ENCODE measurements around the gene RNH1. TPM values are rescaled to one million over a fixed set of nuclear protein-coding genes. Genes with fewer than 3 reads are reported as not detected.

The RNH1 gene
- total RNA-seq, 2 experiments from 2014 or later: 90.6 to 99.5 TPM

DNA sequence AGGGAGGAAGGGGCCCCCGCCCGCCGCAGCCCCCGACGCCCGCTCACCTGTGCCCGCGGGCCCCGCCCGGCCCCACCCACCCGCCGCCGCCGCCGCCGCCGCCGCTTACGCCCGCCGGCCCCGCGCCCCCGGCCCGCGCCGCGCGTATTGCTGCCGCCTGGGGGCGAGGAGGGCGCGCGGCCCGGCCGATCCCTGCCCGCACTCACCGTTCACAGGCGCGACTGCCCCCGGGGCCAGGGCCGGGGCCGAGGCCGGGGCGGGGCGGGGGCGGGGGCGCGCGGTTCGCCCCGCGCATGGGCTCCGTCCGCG, 28.1 kb upstream of the RNH1 start:
- POLR2A ChIA-PET: no interaction called here
- H3K27ac Mint-ChIP-seq: no peak overlapping the region

DNA sequence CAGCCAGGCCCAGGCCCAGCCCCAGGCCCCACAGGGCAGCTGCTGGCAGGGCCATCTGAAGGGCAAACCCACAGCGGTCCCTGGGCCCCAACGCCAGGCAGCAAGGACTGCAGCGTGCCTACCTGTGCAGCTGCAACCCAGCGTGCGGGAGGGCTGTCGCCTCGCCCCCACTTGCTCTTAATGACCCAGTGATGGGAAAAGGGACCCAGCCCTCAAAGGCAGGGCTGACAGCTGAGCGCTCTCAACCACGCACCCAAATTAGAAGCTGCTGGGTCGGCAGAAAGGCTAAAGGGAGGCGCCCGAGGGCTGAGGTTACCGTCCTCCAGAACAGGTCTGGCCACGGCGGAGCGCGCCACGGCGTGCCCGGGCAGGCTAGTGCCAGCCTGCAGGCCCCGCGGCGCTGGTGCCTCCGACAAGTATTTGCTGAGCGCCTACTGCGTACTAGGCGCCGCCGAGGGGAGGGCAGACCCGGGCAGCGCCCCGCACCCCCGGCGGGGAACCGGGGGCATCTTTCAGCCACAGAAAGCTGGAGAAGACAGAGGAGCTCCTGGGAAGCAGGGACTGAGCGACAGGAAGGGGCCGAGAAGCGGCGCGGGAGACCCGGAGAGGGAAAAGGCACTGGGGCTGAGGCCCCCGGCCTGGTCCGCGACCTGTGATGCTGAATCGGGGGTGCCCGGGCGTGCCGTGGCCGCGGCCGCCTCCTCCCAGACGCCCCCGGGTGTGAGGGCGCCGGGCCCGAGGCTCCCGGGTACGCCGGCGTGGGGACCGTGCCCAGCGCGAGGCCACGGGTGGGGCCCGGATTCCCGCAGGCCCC, 27.6 kb upstream of the RNH1 start:
- ChIA-PET CTCF (interaction anchor here (0.6 to 5.2 kb wide), 4 partner anchors 16 to 212 kb away, joined by 3 to 36 read pairs (median 4); no protein-coding TSS in a partner anchor), POLR2A (no interaction called here)
- H3K27ac Mint-ChIP-seq: peak overlapping the region; percentile 71
- H3K4me3 Mint-ChIP-seq: peak overlapping the region; percentile 77
- peaks cover 10% of the 10 kb centered on the region for H3K36me3 Mint-ChIP-seq (ENCODE audit: low read depth)
- peaks cover 21% of the 10 kb centered on the region for H3K4me1 Mint-ChIP-seq
- no peaks in the 10 kb centered on the region for H3K27me3 Mint-ChIP-seq
- no peak for DNase-seq
- no peaks in the 10 kb centered on the region for H3K9me3 Mint-ChIP-seq

More for the DNA sequence above, 28.1 kb upstream of the RNH1 start:
- H3K4me3 Mint-ChIP-seq: no peak overlapping the region
- H3K4me1 Mint-ChIP-seq: peaks cover 21% of the 10 kb centered on the region
- DNase-seq: no peak
- H3K36me3 Mint-ChIP-seq (ENCODE audit: low read depth): peaks cover 9% of the 10 kb centered on the region
- no peaks in the 10 kb centered on the region for H3K27me3 Mint-ChIP-seq
- no peaks in the 10 kb centered on the region for H3K9me3 Mint-ChIP-seq
- CTCF ChIA-PET: interaction anchor here (1.0 to 5.2 kb wide), 3 partner anchors 17 to 31 kb away, joined by 3 to 36 read pairs (median 4); no protein-coding TSS in a partner anchor

DNA sequence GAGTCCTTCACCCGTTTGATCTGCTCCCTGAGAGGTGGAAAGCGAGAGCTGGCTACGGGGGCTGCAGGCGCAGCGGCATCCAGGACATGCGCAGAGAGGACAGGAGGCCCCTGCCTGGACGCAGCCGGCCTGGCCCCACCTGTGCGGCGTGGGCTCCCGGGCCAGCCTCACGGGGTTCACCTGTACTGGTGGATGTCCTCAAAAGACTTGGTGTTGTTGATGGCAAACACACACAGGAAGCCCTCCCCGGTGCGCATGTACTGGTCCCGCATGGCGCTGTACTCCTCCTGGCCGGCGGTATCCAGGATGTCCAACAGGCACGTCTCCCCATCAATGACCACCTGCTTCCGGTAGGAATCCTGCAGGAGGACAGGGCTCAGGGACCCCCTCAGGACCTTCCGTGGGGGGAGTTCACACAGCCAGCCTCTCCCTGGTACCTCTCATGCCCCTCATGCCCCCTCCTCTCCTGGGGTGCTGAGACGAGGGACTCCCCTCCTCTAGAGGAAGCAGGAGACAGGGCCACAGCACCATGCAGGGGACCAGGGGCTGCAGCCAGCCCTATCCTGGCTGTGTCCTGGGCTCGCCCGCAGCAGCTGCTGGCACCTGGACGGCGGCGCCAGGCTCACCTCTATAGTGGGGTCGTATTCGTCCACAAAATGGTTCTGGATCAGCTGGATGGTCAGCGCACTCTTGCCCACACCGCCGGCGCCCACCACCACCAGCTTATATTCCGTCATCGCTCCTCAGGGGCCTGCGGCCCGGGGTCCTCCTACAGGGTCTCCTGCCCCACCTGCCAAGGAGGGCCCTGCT, 26.7 kb upstream of the RNH1 start:
- Mint-ChIP-seq H3K36me3 (ENCODE audit: low read depth) (peaks cover 10% of the 10 kb centered on the region), H3K9me3 (no peaks in the 10 kb centered on the region), H3K4me3 (peak overlapping the region; percentile 77), H3K27me3 (no peaks in the 10 kb centered on the region), H3K4me1 (peaks cover 20% of the 10 kb centered on the region), H3K27ac (no peak overlapping the region)
- ChIA-PET POLR2A (no interaction called here), CTCF (interaction anchor here (0.6 to 5.2 kb wide), 3 partner anchors 15 to 211 kb away, joined by 3 to 36 read pairs (median 3); no protein-coding TSS in a partner anchor)
- DNase-seq: no peak

DNA sequence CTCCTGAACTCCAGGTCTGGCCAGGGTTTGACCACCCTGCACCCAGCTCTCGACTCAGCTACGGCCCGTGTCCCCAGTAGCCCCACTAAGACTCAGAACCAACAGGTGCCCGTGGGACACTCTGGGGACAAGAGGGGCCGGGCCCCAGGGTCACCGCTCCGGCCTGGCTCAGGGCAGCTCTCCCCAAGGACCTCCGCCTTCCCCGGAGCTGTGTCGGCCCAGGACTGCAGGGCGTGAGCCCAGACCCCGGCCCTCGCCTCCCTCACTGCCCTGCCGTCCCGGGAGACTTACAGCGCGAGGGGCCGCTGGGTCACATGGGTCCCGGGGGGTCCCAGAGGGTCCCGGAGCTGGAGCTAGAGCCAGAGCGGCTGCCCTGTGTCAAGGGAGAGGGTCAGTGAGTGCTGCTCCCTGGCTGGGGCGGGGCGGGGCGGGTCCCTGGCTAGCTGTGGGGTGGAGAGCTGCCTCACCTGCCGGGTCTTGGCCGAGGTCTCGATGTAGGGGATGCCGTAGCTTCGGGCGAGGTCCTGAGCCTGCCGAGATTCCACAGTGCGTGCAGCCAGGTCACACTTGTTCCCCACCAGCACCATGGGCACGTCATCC, 26.0 kb upstream of the RNH1 start:
- Mint-ChIP-seq H3K4me1 (peaks cover 16% of the 10 kb centered on the region), H3K36me3 (ENCODE audit: low read depth) (peaks cover 10% of the 10 kb centered on the region), H3K27me3 (no peaks in the 10 kb centered on the region), H3K4me3 (no peak overlapping the region), H3K9me3 (no peaks in the 10 kb centered on the region), H3K27ac (no peak overlapping the region)
- ChIA-PET POLR2A (no interaction called here), CTCF (interaction anchor here (1.1 to 5.2 kb wide), 3 partner anchors 14 to 124 kb away, joined by 3 to 36 read pairs (median 3); no protein-coding TSS in a partner anchor)
- DNase-seq: no peak

DNA sequence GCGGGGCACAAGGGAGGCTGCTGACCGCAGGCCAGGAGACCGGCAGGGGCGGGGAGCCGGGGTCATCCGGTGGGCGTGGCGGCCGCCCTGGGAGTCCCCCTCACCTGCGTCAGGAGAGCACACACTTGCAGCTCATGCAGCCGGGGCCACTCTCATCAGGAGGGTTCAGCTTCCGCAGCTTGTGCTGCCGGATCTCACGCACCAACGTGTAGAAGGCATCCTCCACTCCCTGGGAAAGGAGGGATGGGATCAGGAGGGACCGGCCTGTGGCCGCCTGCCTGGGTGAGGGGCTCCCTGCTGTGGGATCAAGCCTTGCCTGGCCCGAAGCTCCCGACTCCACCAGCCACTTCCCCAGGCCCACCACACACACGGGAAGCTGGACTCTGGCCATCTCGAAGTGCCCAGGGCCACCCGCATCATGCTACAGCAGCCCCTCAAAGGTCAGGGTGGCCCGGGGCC, 25.5 kb upstream of the RNH1 start:
- Mint-ChIP-seq H3K4me3 (no peak overlapping the region), H3K27ac (no peak overlapping the region), H3K4me1 (peaks cover 11% of the 10 kb centered on the region), H3K36me3 (ENCODE audit: low read depth) (peaks cover 10% of the 10 kb centered on the region), H3K9me3 (no peaks in the 10 kb centered on the region), H3K27me3 (no peaks in the 10 kb centered on the region)
- no peak for DNase-seq
- ChIA-PET CTCF (interaction anchor here (0.6 to 5.2 kb wide), 4 partner anchors 14 to 357 kb away, joined by 3 to 36 read pairs (median 3); no protein-coding TSS in a partner anchor), POLR2A (no interaction called here)

DNA sequence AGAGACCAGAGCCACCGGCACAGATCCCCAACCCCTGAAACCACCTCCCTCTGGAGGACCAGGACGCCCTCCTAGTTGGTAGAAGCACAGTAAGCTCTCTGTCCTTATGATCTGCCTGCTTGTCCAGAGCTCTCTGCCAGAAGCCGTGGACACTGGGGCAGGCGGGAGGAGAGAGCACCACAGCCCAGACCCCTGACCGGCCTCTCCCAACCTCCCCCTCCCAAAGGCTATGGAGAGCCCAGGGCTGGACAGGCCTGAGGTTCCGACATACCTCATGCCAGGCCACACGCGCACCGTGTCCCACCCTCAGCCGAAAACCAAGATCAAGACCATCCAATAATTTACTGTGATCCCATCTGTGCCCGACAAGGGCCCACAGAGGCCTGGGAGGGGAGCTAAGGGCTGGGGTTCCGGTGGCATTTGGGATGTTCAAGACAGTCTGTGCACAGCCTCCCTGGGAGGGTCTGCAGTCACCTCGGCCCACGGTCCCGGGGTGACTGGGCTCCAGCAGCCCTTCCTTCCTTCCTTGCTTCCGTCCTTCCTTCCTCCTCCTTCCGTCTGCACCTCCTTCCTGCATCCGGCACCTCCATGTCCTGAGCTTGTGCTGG, 25.0 kb upstream of the RNH1 start:
- H3K9me3 Mint-ChIP-seq: no peaks in the 10 kb centered on the region
- ChIA-PET CTCF (interaction anchor here (0.6 to 5.2 kb wide), 4 partner anchors 13 to 358 kb away, joined by 3 to 36 read pairs (median 4); no protein-coding TSS in a partner anchor), POLR2A (no interaction called here)
- H3K4me3 Mint-ChIP-seq: no peak overlapping the region
- peaks cover 9% of the 10 kb centered on the region for H3K4me1 Mint-ChIP-seq
- no peaks in the 10 kb centered on the region for H3K27me3 Mint-ChIP-seq
- H3K27ac Mint-ChIP-seq: no peak overlapping the region
- no peak for DNase-seq
- peaks cover 10% of the 10 kb centered on the region for H3K36me3 Mint-ChIP-seq (ENCODE audit: low read depth)

DNA sequence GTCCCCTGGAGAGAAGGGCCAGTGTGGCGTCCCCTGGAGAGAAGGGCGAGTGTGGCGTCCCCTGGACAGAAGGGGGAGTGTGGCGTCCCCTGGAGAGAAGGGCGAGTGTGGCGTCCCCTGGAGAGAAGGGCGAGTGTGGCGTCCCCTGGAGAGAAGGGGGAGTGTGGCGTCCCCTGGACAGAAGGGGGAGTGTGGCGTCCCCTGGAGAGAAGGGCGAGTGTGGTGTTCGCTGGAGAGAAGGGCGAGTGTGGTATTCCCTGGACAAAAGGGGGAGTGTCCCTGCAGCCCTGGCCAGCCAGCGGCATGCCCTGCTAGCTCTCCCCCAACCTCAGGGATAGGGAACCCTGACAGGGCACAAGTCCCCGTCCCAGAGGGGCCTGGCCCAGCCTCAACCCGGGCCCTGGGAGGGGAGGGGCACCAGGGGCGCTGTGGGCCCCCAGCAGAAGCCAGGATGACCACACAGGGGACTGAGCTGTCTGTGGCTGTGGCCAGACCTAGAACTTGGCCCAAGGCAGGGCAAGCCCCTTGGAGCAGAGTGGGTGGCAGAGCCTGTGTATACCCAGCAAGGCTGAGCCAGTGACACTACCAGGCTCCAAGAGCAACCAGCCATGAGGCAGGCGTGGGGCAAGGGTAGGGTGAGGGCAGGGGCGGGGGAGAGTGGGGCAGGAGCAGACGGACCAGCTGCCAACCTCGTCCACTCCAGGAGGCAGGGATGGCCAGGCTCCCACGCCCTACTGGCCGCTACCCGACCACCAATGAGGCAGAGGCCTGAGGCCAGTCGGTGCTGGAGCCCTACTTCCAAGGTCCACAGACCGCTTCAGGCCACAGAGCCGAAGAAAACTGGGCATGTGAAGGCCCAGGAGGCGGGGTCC, 24.2 kb upstream of the RNH1 start:
- Mint-ChIP-seq H3K4me1 (peaks cover 5% of the 10 kb centered on the region), H3K4me3 (no peak overlapping the region), H3K9me3 (no peaks in the 10 kb centered on the region), H3K27ac (no peak overlapping the region), H3K27me3 (no peaks in the 10 kb centered on the region), H3K36me3 (ENCODE audit: low read depth) (peaks cover 10% of the 10 kb centered on the region)
- no peak for DNase-seq
- POLR2A ChIA-PET: no interaction called here
- CTCF ChIA-PET: interaction anchor here (0.6 to 5.2 kb wide), 3 partner anchors 13 to 122 kb away, joined by 3 to 36 read pairs (median 6); no protein-coding TSS in a partner anchor

DNA sequence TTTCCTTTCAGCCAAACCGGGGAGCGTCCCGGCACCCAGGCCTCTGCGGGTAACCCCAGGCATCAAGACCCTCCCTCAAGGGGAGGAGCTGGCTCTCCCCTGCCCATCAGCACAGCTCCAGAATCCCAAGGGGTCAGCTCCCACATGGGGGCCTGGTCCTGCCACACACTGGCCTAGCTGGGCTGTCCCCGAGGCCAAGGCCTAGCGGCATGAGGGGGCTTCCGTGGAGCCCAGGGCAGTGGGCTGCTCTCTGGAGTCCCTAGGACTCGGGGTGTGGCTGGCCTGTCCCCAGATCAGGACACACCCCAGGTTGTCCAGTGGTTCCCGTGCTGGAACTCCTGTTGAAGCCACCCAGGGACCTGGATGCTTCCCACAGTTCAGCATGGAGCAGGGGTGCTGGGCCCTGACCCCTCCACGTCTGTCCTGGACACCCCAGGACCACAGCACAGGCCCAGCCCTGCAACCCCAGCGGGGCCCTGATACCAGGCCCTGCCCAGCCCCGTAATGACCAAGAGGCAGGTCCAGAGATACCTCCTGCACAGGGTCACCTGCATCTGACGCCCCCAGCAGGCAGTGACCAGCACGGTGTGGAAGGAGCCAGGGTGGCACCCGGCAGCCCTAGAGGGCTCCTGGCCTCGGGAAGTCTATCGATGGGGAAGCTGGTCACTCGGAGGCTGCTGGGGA, 22.8 kb upstream of the RNH1 start:
- no peaks in the 10 kb centered on the region for H3K9me3 Mint-ChIP-seq
- H3K36me3 Mint-ChIP-seq (ENCODE audit: low read depth): peaks cover 10% of the 10 kb centered on the region
- H3K4me1 Mint-ChIP-seq: peaks cover 4% of the 10 kb centered on the region
- H3K27me3 Mint-ChIP-seq: no peaks in the 10 kb centered on the region
- POLR2A ChIA-PET: interaction anchor here (0.5 to 0.6 kb wide), 2 partner anchors 10 to 21 kb away, joined by 3 to 4 read pairs; no protein-coding TSS in a partner anchor
- H3K4me3 Mint-ChIP-seq: no peak overlapping the region
- H3K27ac Mint-ChIP-seq: no peak overlapping the region
- DNase-seq: no peak
- CTCF ChIA-PET: no interaction called here

DNA sequence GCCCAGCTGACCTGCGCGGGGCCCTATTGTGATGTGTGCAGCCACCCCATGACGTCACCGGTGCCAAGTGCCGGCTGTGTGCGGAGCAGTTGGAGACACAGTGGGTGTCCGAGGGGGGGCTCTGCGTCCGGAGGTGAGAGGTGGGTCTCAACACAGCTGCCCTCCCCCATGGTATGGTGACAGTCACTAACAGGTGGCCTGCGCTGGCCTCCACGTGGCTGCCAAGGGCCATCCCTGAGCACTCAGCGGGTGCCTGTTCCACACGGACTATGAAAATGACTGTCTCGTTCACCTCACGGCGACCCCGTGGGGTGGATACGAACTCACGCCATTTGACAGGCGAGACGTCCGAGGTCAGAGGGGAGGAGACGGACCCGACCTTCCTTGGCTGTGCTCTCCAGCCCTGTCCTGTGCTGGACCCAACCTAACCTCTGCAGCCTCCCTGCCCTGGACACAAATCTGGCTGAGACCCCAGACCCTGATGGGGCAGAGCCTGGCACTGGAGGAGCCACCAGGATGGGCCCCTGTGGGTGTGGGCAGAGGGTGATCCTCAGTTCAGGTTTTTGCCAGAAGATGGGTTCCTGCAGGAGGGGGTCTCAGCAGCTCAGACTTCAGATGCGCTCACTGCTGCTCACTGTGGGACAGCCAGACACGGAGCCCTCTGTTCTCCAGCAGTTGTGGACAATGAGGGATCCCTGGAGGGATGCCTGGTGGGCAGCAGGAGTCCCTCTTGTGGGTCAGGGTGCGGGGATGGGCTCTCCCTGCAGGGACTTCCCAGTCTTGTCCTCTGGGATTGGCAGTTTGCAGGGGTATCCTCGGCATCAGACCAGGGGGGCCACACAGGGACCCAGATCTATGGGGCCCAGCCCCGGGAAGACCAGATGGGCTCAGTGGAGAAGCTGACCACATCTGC, 22.0 kb upstream of the RNH1 start:
- DNase-seq: no peak
- peaks cover 4% of the 10 kb centered on the region for H3K4me1 Mint-ChIP-seq
- H3K36me3 Mint-ChIP-seq (ENCODE audit: low read depth): peaks cover 10% of the 10 kb centered on the region
- ChIA-PET POLR2A (interaction anchor here (0.5 to 0.6 kb wide), 2 partner anchors 9 to 20 kb away, joined by 3 to 4 read pairs; no protein-coding TSS in a partner anchor), CTCF (interaction anchor here (1.1 kb wide), 1 partner anchor 10 kb away, joined by 4 read pairs; no protein-coding TSS in a partner anchor)
- no peaks in the 10 kb centered on the region for H3K27me3 Mint-ChIP-seq
- no peak overlapping the region for H3K4me3 Mint-ChIP-seq
- no peak overlapping the region for H3K27ac Mint-ChIP-seq
- H3K9me3 Mint-ChIP-seq: no peaks in the 10 kb centered on the region

DNA sequence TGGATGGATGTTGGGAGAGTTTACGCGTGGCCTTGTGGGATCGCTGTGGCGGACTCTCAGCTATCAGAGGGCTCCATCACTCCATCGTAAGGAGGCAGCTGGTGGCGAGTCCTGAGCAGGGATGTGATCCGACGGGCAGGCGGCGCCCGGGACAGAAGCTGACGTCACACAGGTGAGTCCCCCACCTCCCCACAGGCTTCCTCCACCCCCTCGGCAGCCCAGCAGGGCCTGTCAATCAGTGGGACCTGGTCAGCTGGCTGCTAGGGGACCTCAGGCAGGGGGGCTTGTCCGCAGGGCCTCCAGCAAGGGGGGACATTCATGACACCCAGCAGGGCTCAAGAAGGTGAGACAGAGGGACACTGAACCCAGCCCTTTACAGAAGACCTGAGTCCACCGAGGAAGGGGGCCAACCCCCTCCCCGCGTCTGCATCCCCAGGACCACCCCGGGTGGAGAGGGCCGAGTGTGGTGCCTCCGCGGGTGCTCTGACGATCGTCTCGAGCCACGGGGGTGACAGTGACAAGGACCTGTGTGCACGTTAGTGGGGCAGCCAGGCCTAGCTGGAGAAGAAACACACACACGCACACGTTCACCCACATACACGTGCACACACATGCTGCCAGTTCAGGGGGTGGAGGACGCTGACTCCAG, 21.2 kb upstream of the RNH1 start:
- Mint-ChIP-seq H3K4me3 (no peak overlapping the region), H3K27ac (no peak overlapping the region), H3K36me3 (ENCODE audit: low read depth) (peaks cover 10% of the 10 kb centered on the region), H3K27me3 (no peaks in the 10 kb centered on the region), H3K4me1 (no peaks in the 10 kb centered on the region), H3K9me3 (no peaks in the 10 kb centered on the region)
- DNase-seq: no peak
- ChIA-PET CTCF (interaction anchor here (1.0 to 1.1 kb wide), 2 partner anchors 9 to 11 kb away, joined by 3 to 4 read pairs; no protein-coding TSS in a partner anchor), POLR2A (no interaction called here)

Measured in activated CD4-positive, alpha-beta T cell treated with anti-CD3 and anti-CD28 coated beads, Interleukin-2, amount 10 ng/mL, durations not matched to agents 7 days and 5 days (primary cell).